Tibial nerve (tissue), 4 donors: Measurements from ENCODE around the gene MEGF6.

Experiments
- CTCF ChIP-seq, 5 experiments: fragments of 200-600 bp in 3 of 5; fragments of 450-650 bp in 2 of 5; sonication (generic) in 3 of 5; IDR thresholded peaks; one replicate each; pipeline ENCODE4 v1.5.1; 2016 to 2019; ENCODE audit warnings: antibody characterized with exemption in 5 of 5, mild to moderate bottlenecking in 3 of 5, moderate library complexity in 2 of 5
- EP300 ChIP-seq, 2 donors: sonication (generic); formaldehyde crosslinking; IDR thresholded peaks; one replicate each; pipeline ENCODE4 v1.6.1; 2017; ENCODE audit warnings: antibody characterized with exemption in 2 of 2, mild to moderate bottlenecking in 1 of 2
- POLR2A ChIP-seq, 2 donors: fragments of 450-650 bp; IDR thresholded peaks; one replicate each; pipeline ENCODE4 v1.6.1; 2017; ENCODE audit warnings: antibody characterized with exemption in 2 of 2, mild to moderate bottlenecking in 2 of 2, moderate library complexity in 2 of 2

- TF ChIP-seq POLR2A (IDR thresholded peaks at IDR 0.05) (no peak), CTCF (IDR thresholded peaks at IDR 0.05) (no peak), EP300 (IDR thresholded peaks at IDR 0.05) (no peak)
Observed at GRCh38 chr1:3518756-3519155, 92.6 kb downstream of the MEGF6 start.
